GM18909 (cell line): ENCODE data around the gene TCTA.

Source experiments
- ATAC-seq: cut with Tn5 transposase; IDR thresholded peaks from one replicate; pipeline ENCODE4 v1.9.1; 2021; ENCODE audit warnings: mild to moderate bottlenecking; ENCODE audit not compliant: unreplicated experiment, poor library complexity

TCTA gene

DNA sequence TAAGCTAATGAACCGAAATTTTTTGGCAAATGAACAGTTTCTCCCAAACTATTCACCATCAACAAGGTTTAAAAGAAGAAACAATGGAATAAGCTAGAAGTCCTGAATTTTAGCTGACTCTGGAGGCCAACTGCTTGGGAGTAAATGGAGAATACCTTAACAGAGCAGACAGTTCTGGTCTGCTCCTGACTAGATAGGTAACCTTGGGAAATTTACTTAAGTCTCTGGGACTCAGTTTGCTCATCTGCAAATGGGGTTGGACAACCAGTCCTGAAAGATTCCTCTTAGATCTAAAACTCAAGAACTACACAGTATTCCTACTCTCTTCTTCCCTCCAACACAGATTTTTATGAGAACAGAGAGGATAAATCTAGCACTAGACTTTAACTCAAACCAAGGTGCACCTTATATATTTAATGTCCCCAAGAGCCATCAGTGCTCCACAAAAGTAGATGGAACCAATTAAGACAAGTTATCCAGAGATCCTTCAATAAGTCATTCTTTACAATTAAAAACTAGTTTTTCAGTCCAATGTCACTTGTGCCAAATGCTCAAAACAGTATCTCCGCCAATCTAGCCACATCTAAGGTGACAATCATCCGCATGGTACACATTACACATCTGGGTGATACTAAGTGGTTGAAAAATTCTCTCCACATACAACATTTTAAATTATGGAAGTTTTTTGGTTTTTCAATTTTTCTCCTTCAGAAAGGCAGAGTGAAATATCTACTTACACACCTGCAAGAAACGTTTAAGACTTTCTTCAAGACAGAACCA is 2.0 kb upstream of the TCTA start:
- ATAC-seq = no peak

DNA sequence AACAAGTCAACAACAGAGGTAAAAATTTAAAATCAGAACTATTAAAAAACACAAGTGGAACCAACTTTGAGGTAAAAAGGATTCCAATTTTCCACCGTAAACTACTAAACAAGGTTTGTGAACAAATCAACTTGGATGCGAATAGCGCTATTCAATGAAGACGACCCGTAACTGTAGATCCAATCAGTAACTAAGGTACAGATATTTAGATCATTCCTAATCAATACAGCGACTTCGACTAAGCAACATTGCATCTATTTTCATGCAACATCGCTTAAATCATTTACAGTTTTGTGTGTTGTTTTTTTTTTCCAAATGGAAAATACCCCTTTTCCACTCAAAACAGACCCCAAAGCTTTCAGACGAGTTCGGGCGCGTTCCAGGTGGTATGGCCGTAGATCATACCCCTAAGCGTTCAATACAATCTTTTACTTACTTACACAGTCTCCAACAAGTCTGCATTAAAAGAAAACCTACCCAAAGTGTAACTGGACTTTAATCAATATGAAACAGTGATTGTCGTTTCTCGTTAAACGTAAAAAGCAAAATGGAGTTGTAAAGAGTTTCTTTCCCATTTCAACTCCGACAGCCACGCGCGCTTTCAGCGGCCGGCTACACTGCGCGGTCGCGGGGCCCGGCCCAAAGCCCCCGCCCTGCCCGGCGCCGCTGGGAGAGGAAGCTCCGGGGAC is 1.2 kb upstream of the TCTA start:
- no peak for ATAC-seq

DNA sequence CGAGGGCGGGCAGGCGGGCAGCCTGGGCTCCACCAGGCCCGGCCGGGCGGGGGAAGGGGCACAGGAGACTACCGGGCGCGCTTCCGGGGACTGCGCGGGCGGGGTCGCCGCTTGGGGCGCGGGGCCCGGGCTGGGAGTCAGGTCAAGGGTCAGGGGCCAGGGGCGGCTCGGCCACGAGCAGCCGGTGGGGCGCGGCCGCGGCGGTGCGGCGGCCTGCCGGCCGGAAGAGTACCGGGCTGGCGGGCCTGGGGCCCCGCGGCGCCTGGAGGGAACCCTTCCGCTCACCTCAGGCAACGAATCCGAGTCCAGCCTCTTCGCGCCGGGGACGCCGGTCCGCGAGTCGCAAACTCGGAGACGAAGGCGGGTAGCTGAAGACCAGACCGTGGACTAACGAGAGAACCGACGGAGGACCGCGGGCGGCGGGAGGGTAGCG is 672 bp upstream of the TCTA start:
- ATAC-seq = peak; percentile 36

DNA sequence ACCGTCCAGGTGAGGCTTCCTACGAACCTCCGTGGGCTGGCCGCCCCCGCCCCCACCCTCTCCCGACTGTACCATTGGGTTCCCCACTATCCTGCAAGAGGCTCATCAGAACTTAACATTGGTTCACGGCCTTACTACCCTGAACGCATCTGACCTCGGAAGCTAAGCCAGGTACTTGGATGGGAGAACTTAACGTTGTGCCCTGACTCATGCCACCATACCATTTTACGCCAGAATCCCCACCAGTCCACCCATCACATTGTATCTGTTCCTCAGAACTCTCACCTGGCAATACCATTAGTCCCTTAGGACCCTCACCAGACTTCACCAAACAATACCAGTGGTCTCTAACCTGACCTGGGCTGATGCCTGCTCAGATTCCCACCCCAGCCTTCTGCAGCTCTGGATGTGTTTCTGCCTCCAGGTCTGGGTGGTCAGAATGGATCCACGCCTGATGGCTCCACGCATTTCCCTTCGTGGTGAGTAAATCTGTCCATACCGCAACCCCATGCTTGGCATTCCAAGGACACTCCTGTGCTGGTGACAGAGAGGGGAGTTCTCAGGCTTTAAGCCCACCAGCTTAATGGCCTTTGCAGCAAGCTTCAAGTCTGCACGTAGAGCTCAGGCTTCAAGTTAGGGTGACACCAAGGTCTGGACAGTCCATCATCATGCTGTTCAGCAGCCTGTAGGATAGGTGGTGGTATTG is 562 bp downstream of the TCTA start:
- ATAC-seq = no peak

DNA sequence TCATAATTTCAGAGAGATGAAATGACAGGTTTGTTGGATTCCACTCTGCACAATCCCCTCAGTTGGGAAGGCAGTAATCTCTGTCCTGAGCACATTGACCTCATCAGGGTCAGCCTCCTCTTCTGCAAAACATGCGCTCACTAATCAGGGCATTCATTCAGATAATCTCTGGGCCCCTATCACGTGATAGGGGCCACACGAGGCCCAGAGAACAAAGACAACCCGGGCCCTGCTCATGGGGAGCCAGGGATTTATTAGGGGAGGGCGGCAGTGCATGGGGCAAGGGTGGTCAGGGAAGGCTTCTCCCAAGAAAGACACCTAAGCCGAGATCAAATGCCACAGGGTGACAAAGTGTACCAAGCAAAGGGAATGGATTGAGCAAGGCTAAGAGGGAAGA is 1.1 kb downstream of the TCTA start:
- ATAC-seq = no peak

DNA sequence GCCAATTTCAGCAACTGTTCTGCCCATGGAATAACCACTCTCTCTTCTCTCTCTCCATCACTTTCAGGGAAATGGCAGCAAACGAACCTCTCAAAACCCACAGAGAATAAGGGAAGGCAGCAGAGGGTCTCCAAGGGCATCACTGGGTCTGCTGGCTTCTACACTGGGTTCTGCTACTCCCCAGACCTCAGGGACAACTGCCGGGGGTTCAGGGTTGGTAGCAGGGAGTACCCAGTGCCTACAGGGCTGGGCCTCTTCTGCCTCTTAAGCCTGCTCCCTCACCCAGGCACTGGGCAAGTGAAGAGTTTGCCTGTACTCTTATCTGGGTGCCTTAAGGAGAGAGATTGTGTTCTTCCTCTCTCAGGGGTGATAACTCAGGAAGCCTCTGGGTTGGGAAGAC is 2.5 kb downstream of the TCTA start:
- ATAC-seq = no peak

DNA sequence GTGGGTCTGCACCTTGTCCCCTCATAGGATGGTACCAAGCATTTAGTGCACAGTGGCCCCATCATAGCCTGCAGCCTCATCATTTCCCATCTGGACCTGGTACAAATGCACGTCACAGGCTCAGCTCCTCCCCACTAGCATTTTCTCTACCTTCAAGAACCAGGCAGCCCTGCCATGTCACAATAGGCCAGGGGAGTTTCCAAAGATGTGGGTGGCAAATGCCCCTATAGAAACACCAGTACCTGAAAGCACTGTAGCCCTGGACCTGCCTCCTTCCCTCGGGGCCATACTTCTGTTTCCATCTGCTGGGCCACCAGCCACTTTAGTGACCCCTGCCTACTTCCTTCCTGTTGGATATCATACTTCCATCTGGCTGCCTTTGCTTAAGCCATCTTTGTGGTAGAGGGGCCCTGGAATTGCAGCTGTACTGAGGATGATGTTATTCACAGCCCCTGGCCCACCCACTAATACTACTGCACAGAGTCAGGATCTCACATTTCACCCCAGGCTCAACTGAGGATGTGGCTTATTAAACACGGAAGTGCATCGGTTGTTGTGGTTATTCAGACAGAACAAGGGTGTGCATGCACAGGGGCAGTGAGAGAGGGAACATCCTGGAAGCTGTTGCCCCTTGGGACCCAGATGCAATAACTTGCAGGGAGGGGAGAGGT is 3.8 kb downstream of the TCTA start:
- ATAC-seq = no peak

DNA sequence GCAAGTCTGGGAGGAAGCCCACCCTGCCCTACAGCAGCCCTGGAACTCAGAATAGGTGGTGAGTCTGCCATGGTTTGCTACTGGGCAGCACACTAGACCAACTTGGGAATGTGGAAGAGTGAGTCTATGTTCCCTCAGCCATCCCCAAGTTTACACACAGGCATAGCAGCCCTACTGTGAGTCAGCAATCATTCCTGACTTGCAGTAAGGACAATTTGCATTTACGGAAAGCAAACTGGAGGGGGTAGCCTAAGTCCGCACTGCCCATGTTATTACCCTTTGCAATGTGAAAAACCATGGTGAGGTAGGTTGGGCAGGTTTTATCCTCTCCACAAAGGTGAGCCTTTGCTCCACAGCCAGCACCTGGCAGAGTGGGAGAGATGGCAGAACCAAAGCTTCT is 4.6 kb downstream of the TCTA start:
- ATAC-seq = no peak

DNA sequence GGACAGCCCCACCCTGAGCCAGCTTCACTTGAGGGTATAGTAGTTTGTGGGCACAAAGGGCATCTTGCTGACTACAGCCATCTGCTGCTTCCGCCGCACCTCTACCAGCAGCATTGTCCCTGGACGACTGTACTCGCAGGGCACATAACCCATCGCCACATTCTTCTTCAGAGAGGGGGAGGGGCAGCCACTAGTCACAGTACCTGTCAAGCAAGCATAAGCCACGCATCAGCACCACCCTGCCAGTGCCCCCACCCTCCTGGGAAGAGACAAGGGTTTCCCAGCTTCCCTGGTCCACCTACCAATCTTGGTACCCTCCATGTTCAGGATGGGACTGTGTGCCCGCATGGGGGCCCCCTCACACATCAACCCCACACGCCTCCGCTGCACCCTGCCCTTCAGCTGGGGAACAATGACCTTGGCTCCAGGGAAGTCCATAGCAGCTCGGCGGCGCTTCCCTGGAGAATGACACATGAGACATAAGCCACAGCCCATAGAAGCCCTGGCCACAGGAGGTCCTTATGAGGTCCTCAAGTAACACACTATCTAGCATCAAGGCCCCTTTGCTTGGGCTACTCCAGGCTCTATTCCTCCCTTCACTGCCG is 5.4 kb downstream of the TCTA start:
- no peak for ATAC-seq

DNA sequence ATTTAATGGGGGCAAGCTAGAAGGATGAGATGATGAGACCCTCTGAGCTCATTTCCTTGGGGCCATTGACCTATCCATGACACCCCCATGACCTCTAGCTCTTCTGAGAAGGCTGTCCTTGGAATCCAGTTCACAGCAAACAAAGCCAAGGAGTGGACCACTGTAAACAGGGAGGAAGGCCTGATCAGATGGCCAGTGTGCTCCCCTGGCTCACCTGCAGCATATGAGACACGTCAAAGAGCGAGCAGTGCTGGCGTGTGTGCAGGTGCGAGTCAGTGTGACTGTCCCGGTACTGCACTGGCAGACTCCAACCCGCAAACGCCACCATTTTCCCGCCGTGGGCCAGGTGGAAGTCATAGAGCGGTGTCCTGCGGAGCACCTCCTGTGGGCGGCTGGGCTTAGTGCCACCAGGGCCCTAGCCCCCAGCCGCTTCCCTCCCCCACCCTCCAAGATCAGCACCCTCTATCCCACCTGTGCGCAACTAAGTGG is 9.7 kb downstream of the TCTA start:
- ATAC-seq = no peak

DNA sequence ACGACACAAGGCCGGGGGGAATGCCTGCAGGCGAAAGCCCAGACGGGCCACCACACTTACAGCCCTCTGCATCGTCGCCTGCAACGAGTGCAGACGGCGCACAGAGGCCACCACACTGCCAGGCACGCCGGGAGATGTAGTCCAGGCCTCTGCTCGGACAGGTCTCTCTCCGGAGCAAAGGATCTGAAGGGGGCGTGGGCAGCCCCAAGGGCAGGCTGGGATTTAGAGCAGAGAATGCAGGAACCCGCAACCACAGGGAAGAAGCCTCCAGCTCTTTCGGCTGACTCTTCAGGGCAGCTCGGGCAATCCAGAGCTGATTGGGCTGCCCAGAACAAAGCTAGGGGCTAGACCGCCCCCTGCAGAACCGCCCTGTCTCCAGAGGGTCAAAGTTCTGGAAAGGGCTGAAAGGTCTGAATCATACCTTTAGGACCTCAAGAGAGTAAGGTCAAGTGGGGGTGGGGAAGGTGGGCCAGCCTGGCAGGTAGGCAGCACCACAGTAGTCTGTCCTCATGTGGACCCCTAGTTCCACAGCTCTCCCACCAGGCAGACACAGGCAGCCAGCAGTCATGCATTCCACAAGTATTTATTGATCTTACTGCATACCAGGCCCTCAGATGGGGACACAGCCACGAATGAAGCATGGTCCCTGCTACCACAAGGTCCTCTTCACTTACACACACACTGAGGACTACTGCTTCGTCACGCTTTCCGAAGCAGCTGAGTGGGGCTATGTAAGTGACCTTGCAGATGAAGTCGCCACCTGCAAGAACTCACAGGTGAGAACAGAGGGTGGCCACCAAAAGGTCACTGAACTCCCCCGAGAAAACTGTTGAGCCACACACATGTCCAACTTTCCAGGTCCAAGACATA is 10.4 kb downstream of the TCTA start, which contains the start of gene AMT:
Gene AMT (minus strand): TSS at position 95 of the 870 bp plus-strand sequence. CDS start 23 bp downstream, at position 72.
- no peak for ATAC-seq

DNA sequence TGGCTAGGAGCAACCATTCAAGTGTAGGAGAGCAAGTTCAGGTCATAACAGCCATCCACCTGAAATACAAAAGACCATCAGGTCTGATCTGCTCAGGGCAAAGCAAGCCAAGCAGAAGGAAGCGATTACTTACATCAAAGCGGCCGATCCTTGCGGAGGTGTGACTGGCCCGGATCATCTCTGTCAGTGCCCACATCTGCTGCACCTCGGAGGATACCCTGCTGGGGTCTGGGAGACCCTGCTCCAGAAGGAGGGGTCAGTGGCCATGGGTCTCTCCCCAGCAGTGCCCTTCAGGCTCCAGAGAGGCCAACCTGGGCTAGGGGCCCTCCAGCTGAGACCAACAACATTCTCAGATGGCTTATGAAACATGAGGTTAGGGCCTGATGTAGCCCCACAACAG is 12.6 kb downstream of the TCTA start:
- no peak for ATAC-seq

DNA sequence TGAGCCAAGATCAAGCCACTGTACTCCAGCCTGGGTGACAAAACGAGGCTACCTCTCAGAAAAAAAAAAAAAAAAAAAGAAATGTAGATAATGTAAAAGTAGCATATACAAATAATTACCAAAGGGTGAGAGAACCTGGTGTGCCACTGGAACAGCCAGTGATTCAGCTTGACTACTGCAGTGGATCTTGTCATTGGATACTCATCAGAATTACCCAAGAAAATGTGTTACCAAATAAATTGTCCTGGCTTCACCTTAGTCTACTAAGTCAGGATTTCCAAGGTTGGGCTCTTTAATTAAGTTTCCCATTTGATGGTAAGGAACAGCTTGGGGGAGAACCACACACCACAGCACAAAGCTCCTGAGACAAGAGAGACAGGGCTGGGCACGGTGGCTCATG is 15.4 kb downstream of the TCTA start:
- no peak for ATAC-seq

DNA sequence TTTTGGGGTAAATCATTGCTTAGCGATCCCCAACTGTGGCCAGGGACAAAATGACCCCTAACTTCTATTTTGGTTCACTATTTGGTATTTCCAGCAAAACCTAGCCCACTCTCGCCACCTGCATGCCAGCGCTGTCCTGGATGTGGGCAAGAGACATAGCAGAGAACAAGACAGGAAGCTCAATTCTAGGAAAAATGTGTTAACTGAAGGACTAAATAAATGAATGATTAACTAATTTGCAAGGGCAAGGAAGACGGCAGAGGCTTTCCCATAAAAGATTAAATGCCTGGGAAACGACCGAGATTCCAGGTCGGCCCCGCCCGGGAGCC is 16.5 kb downstream of the TCTA start:
- no peak for ATAC-seq

DNA sequence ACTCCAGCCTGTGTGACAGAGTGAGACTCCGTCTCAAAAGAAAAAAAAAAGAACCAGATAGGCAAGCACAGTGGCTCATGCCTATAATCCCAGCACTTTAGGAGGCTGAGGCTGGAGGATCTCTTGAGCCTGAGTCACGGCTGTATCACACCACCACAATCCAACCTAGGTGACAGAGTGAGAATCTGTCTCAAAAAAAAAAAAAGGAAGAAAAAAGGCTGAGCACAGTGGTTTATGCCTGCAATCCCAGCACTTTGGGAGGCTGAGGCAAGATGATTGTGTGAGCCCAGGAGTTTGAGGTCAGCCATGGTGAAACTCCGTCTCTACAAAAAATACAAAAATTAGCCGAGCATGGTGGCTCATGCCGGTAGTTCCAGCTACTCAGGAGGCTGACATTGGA is 22.5 kb downstream of the TCTA start:
- ATAC-seq = no peak

DNA sequence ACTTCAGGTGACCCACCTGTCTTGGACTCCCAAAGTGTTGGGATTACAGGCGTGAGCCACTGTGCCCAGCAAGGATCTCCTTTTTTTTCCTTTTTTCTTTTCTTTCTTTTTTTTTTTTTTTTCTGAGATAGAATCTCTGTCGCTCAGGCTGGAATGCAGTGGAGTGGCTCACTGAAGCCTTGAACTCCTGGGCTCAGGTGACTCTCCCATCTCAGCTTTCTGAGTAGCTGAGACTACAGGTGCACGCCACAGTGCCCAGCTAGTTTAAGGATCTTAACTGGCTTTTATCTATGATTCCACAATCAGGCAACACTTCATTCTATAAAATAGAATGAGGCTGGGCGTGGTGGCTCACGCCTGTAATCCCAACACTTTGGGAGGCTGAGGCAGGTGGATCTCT is 33.2 kb downstream of the TCTA start:
- ATAC-seq = no peak

DNA sequence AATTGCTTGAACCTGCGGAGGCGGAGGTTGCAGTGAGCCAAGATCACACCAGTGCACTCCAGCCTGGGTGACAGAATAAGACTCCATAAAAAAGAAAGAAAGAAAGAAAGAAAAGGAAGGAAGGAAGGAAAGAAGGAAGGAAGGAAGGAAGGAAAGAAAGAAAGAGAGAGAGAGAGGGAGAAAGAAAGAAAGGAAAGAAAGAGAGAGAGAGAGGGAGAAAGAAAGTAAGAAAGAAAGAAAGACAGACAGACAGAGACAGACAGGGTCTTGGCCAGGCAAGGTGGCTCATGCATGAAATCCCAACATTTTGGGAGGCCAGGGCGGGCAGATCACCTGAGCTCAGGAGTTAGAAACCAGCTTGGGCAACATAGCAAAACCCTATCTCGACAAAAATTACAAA is 41.4 kb downstream of the TCTA start:
- no peak for ATAC-seq

DNA sequence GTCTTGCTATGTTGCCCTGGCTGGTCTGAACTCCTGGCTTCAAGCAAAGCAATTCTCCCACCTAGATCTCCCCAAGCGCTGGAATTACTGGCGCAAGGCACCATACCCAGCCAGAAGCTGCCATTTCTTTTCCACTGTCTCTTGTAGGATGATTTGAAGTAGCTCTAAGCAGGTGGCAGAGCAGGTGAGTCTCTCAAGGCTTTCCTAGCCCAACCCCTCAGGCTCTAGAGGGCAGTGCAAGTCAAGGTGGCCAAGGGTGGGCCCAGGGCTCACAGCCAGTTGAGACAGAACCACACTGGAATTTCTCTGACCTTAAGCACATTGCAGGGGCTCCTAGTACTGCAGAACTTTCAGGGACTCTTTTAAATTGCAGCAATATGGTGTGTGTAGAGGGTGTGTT is 42.2 kb downstream of the TCTA start:
- ATAC-seq = no peak

DNA sequence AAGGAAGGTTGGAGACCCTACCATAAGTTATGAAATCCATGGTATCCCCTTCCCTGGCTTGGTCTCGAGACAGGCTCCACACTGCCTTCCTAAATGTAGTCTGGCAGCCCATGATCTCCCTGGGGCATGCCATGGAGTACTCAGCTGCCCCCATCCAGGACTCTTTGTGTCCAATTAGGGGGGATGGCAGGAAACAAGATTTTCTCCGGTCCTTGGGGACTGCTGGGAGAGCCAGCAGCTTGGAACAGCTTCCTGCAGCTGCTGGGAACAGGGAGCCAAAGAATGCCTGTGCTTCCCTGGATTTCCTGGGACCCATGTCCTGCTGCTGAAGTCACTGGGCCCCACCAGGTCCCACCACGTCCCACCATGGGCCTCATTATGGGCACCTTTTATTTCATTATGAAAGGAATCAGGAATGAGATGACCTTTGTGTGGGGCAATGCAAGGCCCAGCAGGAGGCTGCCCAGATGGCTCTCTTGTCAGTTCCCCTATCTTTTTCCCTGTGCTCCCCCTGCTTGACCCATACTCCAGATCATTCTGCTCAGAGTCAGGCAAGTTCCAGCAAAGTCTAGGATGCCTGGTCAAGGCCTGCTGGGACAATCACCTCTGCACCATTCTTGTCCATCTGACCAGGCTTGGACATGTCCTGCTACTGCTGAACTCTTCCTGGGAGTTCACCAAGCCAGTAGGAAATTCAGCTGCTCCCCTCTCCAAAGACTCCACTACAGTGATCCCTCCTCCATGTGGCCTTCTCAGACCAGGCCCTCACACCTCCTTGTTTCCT is 42.9 kb downstream of the TCTA start:
- no peak for ATAC-seq
